Thyroid gland (tissue), 4 donors: ENCODE results near the gene AQP5. TPM values are rescaled to one million over a fixed set of nuclear protein-coding genes. Genes with fewer than 3 reads are reported as not detected.

Experiments used
- DNase-seq, 2 donors: peaks; one replicate each; pipeline ENCODE4 v3.0.0-alpha.2; 2019
- H3K27ac ChIP-seq, 3 donors: fragments of 200-600 bp; sonication (generic); 1 replicate in 2 of 3; 2 replicates in 1 of 3; pipeline ENCODE4 v1.5.1; 2016 to 2019; ENCODE audit warnings: mild to moderate bottlenecking in 1 of 3, moderate library complexity in 1 of 3
- H3K27me3 ChIP-seq: fragments of 200-600 bp; sonication (generic); one replicate; pipeline ENCODE4 v1.5.1; 2019
- H3K36me3 ChIP-seq, 2 donors: fragments of 200-600 bp; sonication (generic); one replicate each; pipeline ENCODE4 v1.5.1; 2016 to 2019
- H3K4me1 ChIP-seq, 2 donors: fragments of 200-600 bp; sonication (generic); one replicate each; pipeline ENCODE4 v1.5.1; 2017 to 2019
- H3K4me3 ChIP-seq, 3 donors: fragments of 200-600 bp; sonication (generic); replicated peaks in 1 of 3; 1 replicate in 2 of 3; 2 replicates in 1 of 3; pipeline ENCODE4 v1.5.1; 2016; ENCODE audit warnings: mild to moderate bottlenecking in 1 of 3
- H3K9me3 ChIP-seq: fragments of 200-600 bp; sonication (generic); one replicate; pipeline ENCODE4 v1.5.1; 2017
- POLR2A ChIP-seq, 2 donors: fragments of 450-650 bp; IDR thresholded peaks; one replicate each; pipeline ENCODE4 v1.6.1; 2017; ENCODE audit warnings: antibody characterized with exemption in 2 of 2, mild to moderate bottlenecking in 2 of 2, moderate library complexity in 1 of 2
- WGBS, 2 donors: methylation state at CpG; one replicate each; pipeline ENCODE4 v1.1.5; 2017; 5-methylcytosine and 5-hydroxymethylcytosine counted together
- intact Hi-C: fragments of 100-400 bp; cut with DNase I; formaldehyde crosslinking; loops from one replicate; pipeline ENCODE4 v1.15.1; 2023
- total RNA-seq, 4 donors: library from RNA; depleted of rRNA; stranded (reverse); fragments of >200 nt; gene quantifications; one replicate each; pipeline ENCODE4 v1.2.3, GENCODE V29; 2016
- TF ChIP-seq, protein P1 (sequence below), 6 experiments: fragments of 200-600 bp in 3 of 6; fragments of 450-650 bp in 3 of 6; sonication (generic) in 3 of 6; IDR thresholded peaks; one replicate each; pipeline ENCODE4 v1.5.1; 2016 to 2019; ENCODE audit warnings: antibody characterized with exemption in 6 of 6, mild to moderate bottlenecking in 2 of 6, inconsistent platforms in 1 of 6, moderate library complexity in 1 of 6

AQP5 gene
- total RNA-seq, 4 donors from 2014 or later, result 1.1 to 3.5 (median 2.0) TPM; not detected in 1

GRCh38 chr12:49972641-49973360 lies 11.1 kb downstream of the AQP5 start, which contains the start of gene AQP6:
Gene AQP6, plus strand, starts transcription at chr12:49972947. Its CDS starts 227 bp downstream, at chr12:49973174.
- H3K4me3 ChIP-seq, result no peak within 1 kb of the TSS
- H3K36me3 ChIP-seq, result no peaks in the 10 kb centered on the region
- H3K27me3 ChIP-seq, result no peaks in the 10 kb centered on the region
- 77 to 86% methylated on average over 13 to 14 of the region's 18 CpGs for WGBS, 2 donors
- peaks cover 0 to 1% of the 10 kb centered on the region in 2 donors for H3K4me1 ChIP-seq
- intact Hi-C loops, result no loop called here
- H3K27ac ChIP-seq, result no peak within 1 kb of the TSS
- DNase-seq, result no peak
- no peaks in the 10 kb centered on the region for H3K9me3 ChIP-seq
- TF ChIP-seq POLR2A (IDR thresholded peaks at IDR 0.05), result no peak
- TF ChIP-seq, protein P1, sequence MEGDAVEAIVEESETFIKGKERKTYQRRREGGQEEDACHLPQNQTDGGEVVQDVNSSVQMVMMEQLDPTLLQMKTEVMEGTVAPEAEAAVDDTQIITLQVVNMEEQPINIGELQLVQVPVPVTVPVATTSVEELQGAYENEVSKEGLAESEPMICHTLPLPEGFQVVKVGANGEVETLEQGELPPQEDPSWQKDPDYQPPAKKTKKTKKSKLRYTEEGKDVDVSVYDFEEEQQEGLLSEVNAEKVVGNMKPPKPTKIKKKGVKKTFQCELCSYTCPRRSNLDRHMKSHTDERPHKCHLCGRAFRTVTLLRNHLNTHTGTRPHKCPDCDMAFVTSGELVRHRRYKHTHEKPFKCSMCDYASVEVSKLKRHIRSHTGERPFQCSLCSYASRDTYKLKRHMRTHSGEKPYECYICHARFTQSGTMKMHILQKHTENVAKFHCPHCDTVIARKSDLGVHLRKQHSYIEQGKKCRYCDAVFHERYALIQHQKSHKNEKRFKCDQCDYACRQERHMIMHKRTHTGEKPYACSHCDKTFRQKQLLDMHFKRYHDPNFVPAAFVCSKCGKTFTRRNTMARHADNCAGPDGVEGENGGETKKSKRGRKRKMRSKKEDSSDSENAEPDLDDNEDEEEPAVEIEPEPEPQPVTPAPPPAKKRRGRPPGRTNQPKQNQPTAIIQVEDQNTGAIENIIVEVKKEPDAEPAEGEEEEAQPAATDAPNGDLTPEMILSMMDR (IDR thresholded peaks at IDR 0.05), result no peak

GRCh38 chr12:49973361-49973830 lies 11.7 kb downstream of the AQP5 start:
- H3K36me3 ChIP-seq, result no peaks in the 10 kb centered on the region
- intact Hi-C loops, result no loop called here
- no peaks in the 10 kb centered on the region for H3K9me3 ChIP-seq
- TF ChIP-seq, protein P1 (IDR thresholded peaks at IDR 0.05), result no peak
- no peak for TF ChIP-seq POLR2A (IDR thresholded peaks at IDR 0.05)
- H3K4me3 ChIP-seq, result no peak overlapping the region
- no peak overlapping the region for H3K27ac ChIP-seq
- 83 to 90% methylated on average over 13 to 19 of the region's 19 CpGs for WGBS, 2 donors
- DNase-seq, result no peak
- H3K4me1 ChIP-seq, result no peaks in the 10 kb centered on the region
- H3K27me3 ChIP-seq, result no peaks in the 10 kb centered on the region

DNA sequence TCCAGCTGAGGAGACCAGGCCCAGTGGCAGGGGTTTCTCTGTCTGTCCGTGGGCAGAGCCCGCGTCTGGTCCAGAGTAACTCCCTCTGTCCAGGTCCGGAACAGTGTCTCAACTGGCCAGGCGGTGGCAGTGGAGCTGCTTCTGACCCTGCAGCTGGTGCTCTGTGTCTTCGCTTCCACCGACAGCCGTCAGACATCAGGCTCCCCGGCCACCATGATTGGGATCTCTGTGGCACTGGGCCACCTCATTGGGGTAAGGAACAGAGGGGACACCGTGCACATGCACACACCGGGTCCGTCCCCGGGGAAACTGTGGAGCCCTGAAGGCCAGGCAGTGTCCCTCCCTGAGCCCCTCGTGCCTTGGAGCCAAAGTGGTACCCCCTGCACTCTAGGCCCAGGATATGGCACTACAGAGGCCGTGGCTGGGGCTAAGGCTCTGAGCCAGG lies 12.6 kb downstream of the AQP5 start:
- no peaks in the 10 kb centered on the region for H3K36me3 ChIP-seq
- WGBS, 2 donors, result 33 to 79% methylated on average over 2 to 10 of the region's 15 CpGs
- no peak for TF ChIP-seq POLR2A (IDR thresholded peaks at IDR 0.05)
- TF ChIP-seq, protein P1 (IDR thresholded peaks at IDR 0.05), result peak in 4 of 6 experiments; percentile 16 to 59 (median 46)
- no peak overlapping the region for H3K4me3 ChIP-seq
- H3K27ac ChIP-seq, result no peak overlapping the region
- no peaks in the 10 kb centered on the region for H3K4me1 ChIP-seq
- peak; percentile 67 to 68 for DNase-seq
- H3K9me3 ChIP-seq, result no peaks in the 10 kb centered on the region
- intact Hi-C loops, result no loop called here
- H3K27me3 ChIP-seq, result no peaks in the 10 kb centered on the region

- DNase-seq, result no peak
- Histone ChIP-seq H3K27ac (no peak overlapping the region), H3K36me3 (no peaks in the 10 kb centered on the region), H3K27me3 (no peaks in the 10 kb centered on the region), H3K4me3 (no peak overlapping the region), H3K4me1 (no peaks in the 10 kb centered on the region), H3K9me3 (no peaks in the 10 kb centered on the region)
- TF ChIP-seq, protein P1 (IDR thresholded peaks at IDR 0.05), result no peak
- TF ChIP-seq POLR2A (IDR thresholded peaks at IDR 0.05), result no peak
- intact Hi-C loops, result no loop called here
- 59 to 60% methylated on average over 8 of the region's 8 CpGs for WGBS, 2 donors
Observed at GRCh38 chr12:49974677-49975317, 13.1 kb downstream of the AQP5 start.

DNA sequence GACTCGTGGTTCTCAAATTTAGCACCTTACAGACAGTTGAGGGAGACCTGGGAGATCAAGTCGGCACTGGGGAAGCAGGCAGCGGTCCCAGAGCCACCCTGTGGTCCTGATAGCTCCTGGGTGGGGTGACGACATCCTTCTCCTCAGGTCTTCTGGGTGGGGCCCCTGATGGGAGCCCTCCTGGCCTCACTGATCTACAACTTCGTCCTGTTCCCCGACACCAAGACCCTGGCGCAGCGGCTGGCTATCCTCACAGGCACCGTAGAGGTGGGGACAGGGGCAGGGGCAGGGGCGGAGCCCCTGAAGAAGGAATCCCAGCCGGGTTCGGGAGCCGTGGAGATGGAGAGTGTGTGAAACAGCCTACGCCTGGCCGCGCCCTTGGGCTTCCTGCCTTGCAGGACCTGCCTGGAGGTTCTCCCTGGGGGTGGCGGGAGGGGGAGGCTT lies 13.7 kb downstream of the AQP5 start:
- no peaks in the 10 kb centered on the region for H3K36me3 ChIP-seq
- no peak overlapping the region for H3K27ac ChIP-seq
- 52 to 66% methylated on average over 6 to 17 of the region's 17 CpGs for WGBS, 2 donors
- no peak overlapping the region for H3K4me3 ChIP-seq
- no peaks in the 10 kb centered on the region for H3K9me3 ChIP-seq
- H3K4me1 ChIP-seq, result no peaks in the 10 kb centered on the region
- no peaks in the 10 kb centered on the region for H3K27me3 ChIP-seq
- no peak for DNase-seq
- intact Hi-C loops, result no loop called here
- no peak for TF ChIP-seq POLR2A (IDR thresholded peaks at IDR 0.05)
- TF ChIP-seq, protein P1 (IDR thresholded peaks at IDR 0.05), result no peak
